HG02642 (cell line): Measurements from ENCODE around the gene CREG1.

Source experiments
- ATAC-seq: cut with Tn5 transposase; IDR thresholded peaks from one replicate; pipeline ENCODE4 v1.9.1; 2021; ENCODE audit warnings: mild to moderate bottlenecking; ENCODE audit not compliant: unreplicated experiment, poor library complexity

The CREG1 gene

DNA sequence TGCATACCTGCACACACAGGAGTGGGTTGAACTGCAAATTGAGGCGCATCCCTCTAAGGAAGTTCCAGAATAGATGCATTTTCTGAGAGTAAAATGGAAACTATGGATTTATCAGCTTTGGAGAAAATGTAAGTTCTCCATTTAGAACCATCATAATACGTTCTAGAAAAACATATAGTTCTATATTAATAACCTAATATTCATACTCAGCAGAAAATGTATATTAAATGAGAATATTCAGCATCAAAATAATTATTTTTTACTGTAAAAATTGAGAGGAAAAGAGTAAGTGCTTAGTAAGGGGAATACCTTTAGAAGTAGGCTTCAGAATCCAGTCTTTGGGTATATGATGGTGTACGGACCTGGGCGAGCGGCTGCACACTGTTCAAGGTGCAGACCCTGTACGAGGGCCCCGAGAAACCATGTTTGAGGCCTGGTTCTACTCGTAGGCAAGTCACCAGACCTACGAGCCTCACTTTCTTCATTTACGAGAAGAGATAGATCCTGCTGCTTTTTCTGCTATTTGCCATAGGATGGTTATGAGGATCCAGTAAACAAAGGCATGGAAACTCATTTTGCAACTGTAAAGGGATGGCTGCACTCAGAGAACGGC lies 42.1 kb downstream of the CREG1 start:
- ATAC-seq, result no peak

DNA sequence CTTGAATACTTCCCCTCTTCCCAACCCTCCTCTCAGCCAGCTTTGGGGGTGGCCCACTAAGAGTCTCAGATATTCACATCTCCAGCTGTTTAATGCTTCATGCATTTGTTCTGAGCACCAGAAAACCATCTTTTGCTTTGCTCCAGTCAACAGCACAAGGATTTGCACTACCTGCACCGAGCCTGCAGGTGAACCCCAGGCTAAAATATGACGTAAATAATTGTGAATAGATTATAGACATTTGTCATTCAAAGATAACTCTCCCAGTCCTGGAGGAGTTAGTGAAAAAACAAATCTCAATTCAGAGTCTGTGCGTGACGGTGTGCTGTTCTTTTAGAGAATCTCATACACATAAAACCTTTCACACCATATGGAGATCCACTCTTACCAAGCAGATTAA lies 42.7 kb downstream of the CREG1 start:
- ATAC-seq, result no peak

DNA sequence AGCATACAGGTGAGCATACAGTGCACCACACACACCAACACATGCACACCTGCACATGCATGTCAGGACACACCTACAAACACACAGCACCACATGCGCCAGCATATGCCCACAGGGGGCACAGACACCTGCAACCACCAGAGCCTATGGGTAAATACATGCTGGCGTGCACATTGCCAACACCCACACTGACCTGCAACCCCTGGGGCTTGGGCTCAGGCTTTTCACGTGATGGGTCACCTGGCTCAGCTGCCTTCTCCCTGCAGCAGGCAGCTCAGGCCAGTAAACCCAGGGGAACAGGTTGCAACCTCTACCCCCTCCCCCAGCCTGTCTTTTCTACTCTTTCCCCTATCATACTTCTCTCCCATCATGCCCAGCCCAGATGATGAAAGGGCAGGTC lies 43.3 kb downstream of the CREG1 start:
- no peak for ATAC-seq

DNA sequence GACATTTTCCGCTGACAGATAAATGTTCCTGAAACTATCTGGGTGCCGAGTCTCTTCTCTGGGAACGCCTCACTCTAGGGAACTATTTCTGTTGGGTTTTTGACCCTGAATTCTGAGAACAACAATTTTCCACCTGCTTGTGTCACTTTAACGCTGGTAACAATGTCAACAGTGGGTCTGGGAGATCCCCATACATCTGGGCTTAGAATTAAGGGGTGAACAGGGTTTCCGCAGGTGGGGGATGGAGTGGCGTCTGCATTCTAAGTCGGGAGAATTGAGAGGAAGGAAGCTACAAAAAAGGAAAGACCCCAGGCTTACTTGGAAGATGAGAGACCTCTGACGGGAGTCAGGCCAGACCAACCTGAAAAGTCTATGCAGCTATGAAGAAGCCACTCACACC lies 44.0 kb downstream of the CREG1 start:
- ATAC-seq, result no peak

DNA sequence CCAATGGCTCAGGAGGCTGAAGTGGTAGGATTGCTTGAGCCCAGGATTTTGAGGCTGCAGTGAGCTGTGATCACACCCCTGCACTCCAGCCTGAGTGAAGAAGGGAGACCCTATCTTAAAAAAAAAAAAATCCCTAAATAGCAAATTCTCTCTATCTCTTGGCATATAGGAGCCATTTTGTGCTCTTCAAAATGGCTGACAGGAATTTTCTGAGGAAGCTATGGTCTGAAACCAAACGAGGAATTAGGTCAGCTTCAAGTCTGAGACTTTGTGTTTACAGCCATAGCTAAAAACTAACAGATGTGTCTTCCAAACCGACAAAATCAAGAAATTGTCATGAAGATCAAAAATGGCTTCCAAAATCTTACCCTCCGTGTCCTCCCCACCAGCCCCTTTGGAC lies 45.8 kb downstream of the CREG1 start:
- ATAC-seq, result no peak

DNA sequence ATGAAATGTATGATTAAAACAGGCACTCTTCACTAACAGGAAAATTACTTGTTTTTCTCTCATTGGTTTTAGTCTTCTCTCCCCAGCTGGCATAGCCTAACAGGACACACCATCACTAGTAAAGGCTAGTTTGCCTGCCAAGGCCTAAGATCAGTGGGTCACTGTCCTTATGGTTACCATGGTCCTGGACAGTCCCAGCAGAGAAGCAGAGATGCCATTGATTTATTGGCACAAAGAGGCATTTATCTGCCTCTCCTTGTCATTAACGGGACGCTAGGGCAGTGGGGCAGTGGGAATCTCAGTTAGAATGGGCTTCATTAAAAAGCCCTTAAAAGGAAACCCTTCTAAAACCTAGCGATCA lies 49.1 kb downstream of the CREG1 start:
- no peak for ATAC-seq

DNA sequence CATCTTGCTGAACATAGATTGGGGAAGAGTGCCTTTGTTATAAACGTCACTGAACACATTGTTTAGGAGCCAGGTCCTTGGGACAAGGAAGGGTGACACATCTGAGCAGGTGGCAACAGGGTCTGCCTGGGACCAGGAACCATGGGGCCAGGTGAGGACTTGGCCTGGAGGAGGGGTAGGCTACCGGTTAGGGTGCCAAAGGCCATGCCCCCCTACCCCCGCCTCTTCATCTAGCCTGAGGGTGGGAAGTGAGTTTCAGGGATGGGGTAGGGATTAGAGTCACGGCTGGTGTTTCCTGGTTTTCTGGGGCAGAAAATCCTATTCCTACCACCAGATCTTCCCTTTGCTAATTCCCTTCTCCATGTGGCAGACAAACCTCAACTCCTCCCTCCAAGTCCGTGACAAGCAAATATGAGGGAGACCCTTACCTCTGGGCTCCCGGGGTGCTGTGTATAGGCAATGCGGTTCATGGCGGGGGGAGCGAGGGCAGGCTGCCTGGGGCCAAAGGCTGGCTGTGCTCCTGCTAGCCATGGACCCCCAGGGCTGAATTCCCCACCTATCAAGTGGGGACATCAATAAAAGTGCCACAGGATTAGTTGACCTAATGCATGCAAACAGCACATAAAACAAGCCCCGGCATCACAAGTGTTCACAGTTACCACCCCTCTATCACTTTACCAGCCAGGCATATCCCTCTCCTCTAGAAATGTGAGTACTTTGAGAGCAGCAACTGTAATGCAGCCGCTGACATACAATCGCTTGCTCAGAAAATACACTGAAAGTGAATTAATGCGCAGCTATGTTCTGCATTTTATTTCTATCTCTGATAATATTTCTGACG lies 49.7 kb downstream of the CREG1 start:
- ATAC-seq, result no peak

DNA sequence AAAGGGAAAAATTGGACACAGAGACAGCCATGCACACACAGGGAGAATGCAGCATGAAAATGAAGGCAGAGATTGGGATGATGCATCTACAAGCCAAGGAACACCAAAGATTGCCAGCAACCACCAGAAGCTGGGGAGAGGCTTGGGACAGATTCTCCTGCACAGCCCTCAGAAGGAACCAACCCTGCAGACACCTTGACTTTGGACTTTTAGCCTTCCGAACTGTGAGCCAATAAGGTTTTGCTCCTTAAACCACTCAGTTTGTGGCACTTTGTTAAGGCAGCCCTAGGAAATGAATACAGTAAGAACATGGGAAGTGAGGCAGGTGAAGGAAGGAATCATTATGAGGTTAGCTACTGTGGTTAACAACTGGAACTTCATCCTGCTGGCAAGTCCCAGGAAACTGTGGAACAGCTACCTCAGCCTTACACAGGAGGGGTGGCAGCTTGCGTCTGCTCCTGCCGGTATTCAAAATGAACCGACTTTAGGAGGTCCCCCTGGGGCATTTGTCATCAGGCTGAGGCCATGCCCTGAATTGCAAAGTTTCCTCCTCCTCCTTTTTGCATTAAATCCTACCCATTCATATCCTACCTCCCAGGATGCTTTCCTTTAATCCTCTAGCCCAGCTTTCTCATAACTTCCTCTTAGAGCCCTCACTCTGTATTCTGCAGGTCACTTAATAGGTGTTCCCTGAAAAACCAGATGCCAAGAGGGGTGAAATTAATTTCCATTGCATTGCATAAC lies 50.7 kb downstream of the CREG1 start:
- no peak for ATAC-seq

DNA sequence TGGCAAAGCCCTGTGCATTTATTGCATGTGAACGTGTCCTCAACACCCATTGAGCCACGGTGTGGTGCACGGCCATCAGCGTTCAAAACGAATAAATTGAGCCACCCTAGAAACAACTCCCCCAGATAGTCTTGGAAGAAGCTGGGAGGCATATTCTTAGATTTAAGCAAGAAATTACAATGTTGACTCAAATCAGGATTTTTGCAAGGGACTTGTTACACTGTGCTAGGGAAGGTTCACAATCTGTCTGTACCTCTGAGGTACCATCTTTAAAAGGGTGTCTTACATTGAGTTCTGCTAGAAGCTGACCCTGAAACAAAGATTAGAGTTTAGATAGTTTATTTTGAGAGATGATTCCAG lies 51.4 kb downstream of the CREG1 start:
- ATAC-seq, result no peak

DNA sequence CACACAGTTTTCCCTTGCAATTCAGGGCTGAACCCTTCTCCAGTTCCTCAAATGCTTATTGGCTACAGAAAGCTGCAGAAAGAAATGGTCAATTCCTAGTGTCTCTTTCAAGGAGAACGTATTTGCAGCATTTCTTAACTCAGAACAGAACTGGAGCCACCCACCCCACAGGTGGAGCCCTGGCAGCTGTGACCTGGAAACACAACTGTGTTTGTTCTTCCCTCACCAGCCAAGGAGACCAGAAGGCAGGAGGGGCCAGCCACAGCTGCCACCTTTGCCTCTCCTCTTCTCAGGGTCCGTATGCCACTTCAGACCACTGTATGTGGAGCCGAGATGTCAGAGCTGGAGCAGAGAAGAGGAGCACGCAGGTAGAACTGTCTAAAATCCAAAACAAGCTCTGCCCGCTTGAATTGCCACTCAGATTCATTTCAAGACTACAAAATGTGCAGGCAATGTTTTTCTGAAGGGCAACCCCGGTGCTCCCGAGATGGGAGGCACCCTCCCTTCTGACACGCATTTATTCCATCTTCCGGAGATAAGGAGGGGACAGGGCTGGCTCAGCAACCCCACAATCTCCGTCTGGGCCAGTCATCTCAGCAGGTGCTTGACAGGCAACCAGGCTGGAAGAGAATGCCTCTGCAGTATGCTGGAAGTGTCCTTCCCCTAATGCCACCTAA lies 51.9 kb downstream of the CREG1 start:
- ATAC-seq, result no peak

DNA sequence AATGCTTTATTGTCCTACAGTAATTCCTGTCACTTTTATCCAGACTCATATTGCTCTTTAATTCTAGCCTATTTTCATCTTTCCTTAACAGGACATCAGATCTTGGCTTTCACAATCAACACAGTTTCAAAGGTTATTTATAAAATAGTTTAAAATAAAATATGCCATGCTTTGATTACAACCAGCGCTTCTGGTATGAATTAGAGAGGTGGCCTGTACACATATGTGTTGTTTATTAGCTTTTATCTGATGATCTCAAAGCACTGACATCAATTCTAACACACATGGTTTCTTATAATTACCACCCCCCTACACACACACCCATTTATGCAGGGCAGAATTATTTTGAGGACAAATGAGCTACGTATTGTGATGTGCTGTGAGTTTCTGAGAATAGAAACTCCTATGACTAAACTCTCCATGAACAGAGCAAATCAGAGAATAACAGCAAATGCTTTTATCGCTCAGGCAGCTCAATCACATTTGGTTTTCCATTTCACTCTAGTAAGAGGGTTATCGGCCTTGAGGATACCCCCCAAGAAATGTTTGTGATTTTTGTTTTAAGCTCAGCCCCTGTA lies 53.2 kb downstream of the CREG1 start:
- no peak for ATAC-seq

DNA sequence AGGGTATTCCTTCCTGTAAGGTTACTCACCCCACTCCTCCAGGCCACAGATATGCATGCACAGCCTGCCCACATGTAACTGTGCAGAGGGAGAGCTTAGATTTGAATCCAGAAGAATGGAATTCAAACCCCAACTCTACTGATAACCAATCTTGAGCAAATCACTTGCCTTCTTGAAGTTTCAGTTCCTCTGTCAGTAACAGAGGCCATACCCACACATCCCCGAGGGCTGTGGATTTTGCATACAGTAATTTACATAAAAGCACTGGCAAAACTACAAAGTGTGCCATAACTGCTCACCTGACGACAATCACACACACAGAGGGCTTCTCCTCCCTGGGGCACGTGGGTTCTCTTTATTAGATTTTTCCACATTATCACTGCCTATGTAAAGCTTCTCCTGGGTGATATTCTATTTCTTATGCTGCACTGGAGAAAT lies 53.9 kb downstream of the CREG1 start:
- peak; percentile 92 for ATAC-seq

DNA sequence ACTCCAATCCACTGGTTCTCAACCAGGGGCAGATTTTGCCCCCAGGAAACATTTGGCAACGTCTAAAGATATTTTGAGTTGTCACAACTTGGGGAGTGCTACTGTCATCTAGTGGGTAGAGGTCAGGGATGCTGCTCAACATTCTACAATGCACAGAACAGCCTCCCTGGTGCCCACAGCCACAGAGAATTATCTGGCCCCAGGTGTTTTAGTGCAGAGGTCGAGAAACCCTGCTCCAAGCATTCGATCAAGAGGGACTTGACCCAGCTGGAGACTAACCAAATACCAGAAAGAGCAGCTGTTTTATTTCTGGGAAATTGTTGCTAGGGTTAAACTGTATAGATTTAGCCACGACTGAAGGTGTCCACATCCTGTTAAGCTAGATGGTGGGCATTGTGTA lies 54.5 kb downstream of the CREG1 start:
- ATAC-seq, result peak; percentile 5

DNA sequence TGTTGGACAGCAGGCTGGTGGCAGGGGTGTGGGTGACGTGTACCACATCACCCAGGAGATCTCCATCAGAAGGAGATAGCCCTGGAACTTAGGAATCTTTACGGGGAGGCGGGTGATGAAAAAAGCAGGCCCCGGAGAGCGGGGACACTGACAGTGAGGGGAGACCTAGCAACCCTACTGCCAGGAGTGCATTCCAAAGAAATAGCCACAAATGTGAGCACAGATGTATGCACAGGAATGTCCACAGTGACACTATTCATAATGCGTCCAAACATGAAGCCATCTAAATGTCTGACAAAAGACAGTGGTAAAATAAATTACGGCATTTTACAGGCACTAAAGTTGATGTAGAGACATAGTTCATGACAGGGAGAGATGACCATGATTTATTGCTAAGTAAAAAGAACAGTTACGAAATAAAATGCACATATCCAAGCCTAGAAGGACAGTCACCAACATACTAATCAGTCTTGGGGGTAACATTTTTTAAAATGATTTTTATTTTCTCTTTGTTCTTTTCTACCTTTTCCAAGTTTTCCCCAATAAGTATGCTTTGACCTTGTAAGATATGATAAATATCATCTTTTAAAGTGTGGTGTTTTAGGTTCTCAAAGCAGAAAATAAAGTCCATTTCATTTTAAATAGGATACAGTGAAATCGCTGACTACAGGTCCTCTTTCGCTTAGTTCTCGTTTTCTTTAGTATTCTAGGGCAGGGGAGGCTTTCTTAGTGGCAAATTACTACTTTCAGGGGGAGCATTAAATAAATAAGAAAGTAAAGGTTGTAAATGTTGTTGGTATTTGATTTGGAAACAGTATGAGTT lies 56.6 kb downstream of the CREG1 start:
- no peak for ATAC-seq

DNA sequence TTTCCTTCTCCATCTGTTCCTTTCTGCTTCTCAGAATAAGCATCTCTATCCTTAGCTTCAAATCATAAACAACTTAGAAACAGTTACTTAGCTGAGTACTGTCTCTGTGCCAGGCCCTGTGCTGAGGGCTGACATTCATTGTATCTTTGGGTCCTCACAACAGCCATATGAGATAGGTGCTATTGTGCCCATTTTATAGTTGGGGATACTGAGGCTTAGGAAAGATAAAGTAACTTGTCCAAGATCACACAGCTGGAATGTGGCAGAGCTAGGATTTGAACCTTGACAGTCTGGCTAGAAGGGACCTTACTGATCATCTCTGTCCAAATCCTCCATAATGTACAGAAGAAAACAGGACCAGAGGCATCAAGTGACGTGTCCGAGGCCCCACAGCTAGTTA lies 60.2 kb downstream of the CREG1 start:
- no peak for ATAC-seq

DNA sequence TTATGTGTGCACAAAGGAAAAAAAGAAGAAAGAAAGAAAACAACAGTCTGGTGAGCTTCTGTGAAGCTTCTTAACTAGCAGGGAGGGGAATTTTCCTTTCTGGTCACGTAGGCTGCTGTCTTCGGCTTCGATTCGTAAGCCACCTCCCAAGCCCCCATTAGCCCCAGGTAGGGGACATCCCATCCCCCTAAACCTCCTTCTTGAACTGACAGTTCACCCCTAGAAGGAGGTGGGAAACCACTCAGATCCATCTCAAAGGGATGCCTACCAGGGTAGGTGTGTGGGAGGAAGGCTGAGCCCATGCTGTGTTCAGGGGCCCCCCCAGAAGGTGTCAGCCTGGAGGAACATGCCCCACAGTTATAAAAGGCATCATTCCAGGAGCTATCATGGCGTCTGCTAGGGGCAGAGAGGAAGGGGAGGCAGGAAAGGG lies 61.1 kb downstream of the CREG1 start:
- ATAC-seq, result no peak

DNA sequence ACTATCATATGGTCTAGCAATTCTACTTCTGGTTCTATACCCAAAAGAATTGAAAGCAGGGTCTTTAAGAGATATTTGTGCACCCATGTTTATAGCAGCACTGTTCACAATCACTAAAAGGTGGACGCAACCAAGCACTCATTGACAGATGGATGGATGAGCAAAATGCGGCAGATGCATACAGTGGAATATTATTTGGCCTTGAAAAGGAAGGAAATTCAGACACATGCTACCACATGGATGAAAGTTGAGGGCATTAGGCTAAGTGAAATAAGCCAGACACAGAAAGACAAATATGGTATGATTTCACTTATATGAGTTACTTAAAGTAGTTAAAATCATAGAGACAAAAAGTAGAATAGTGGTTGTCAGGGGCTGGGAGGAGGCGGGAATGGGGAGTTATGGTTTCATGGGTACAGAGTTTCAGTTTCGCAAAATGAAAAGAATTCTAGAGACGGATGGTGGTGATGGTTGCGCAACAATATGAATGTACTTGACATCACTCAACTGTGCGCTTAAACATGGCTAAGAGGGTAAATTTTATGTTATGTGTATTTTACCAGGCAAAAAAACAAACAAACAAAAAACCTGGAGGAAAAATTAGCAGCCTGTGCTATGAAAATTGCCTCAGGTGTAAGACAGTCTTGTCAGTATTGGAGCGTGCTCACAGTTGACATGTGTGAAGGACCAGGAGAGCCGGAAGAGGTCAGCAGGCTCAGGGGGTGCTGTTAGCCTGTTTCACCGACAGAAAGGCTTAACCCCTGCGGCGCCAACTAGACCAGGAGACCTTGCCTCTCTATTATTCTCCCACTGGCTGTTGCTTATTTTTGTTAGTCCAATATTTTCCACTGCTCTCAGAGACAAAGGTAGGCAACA lies 61.7 kb downstream of the CREG1 start:
- ATAC-seq, result no peak
